K562 (cell line): ENCODE measurements around the gene PHF12. TPM values are rescaled to one million over a fixed set of nuclear protein-coding genes. Genes with fewer than 3 reads are reported as not detected.
A peak's percentile ranks its signal among the peaks of the same experiment; 100 is the strongest.

Experiments used
- ATAC-seq: fragments of 200-7000 bp; cut with Tn5 transposase; 3 replicates; pipeline ENCODE4 v1.9.1; 2020; ENCODE audit warnings: moderate library complexity
- BruUV-seq: library from RNA; stranded (reverse); fragments of 400-500 nt; replicated peaks from 2 replicates; lab custom pipeline; 2021; lab: Mats Ljungman, UMichigan
- CTCF ChIA-PET: fragments of 300-600 bp; formaldehyde crosslinking; extraction: SDS; loops from one replicate; lab custom pipeline; 2021; ENCODE audit warnings: low intra/inter-chr PET ratio; lab: Yijun Ruan, JAX
- POLR2A ChIA-PET: fragments of 300-600, 350-650 bp; sonication (Branson Sonifier 250); formaldehyde crosslinking; extraction: SDS; loops from one replicate; lab custom pipeline; 2021; ENCODE audit warnings: antibody characterized with exemption, inconsistent platforms; lab: Yijun Ruan, JAX
- DNase-seq, 4 experiments: peaks; one replicate each; pipeline versions ENCODE4 v3.0.0 to v3.0.0-alpha.2; 2011 to 2018; ENCODE audit warnings: low spot score in 3 of 4, mixed read lengths in 3 of 4; ENCODE audit errors: extremely low read depth in 1 of 4
- FAIRE-seq: peaks from 2 replicates; lab custom pipeline; 2011; peaks lifted over from hg19 to GRCh38; lab: Jason Lieb, UNC
- H2AFZ ChIP-seq: 2 replicates; pipeline ENCODE4 v1.6.0; 2011; ENCODE audit warnings: low read depth, low read length, control low read depth, inconsistent platforms
- H3K27ac ChIP-seq: fragments of 200-600 bp; 3 replicates; pipeline ENCODE4 v1.8.0; 2011; ENCODE audit warnings: low read depth, mild to moderate bottlenecking, control low read depth, inconsistent platforms, low read length, moderate library complexity, mixed read lengths; ENCODE audit errors: extremely low read depth
- H3K27me3 ChIP-seq, 2 experiments: fragments of 300-600 bp in 1 of 2; 2 replicates in 1 of 2; 3 replicates in 1 of 2; pipeline versions ENCODE4 v1.6.0 to v1.8.0; 2011; ENCODE audit warnings: inconsistent platforms in 2 of 2, low read length in 2 of 2, mild to moderate bottlenecking in 1 of 2, mixed read lengths in 1 of 2, moderate library complexity in 1 of 2; ENCODE audit not compliant: control insufficient read depth in 2 of 2, insufficient read depth in 2 of 2
- H3K36me3 ChIP-seq: fragments of 300-600 bp; 3 replicates; pipeline ENCODE4 v1.8.0; 2011; ENCODE audit warnings: mild to moderate bottlenecking, low read length, inconsistent platforms; ENCODE audit not compliant: control insufficient read depth, insufficient read depth
- H3K4me1 ChIP-seq, 2 experiments: fragments of 200-600 bp in 1 of 2; replicated peaks in 1 of 2; 2 replicates in 1 of 2; 3 replicates in 1 of 2; pipeline versions ENCODE4 v1.5.1 to v1.8.0; 2011; ENCODE audit warnings: inconsistent platforms in 2 of 2, low read length in 2 of 2, mild to moderate bottlenecking in 1 of 2, mixed read lengths in 1 of 2, moderate library complexity in 1 of 2; ENCODE audit not compliant: control insufficient read depth in 2 of 2, insufficient read depth in 2 of 2
- H3K4me2 ChIP-seq: 2 replicates; pipeline ENCODE4 v1.6.1; 2011; ENCODE audit warnings: low read length, control low read depth, inconsistent platforms, mixed read lengths; ENCODE audit not compliant: insufficient read depth
- H3K4me3 ChIP-seq: fragments of 200-600 bp; sonication (generic), shearing (Covaris generic); 2 replicates; pipeline ENCODE4 v1.5.1; 2016; ENCODE audit warnings: control low read depth, inconsistent platforms
- H3K79me2 ChIP-seq: fragments of 200-600 bp; 3 replicates; pipeline ENCODE4 v1.8.0; 2011; ENCODE audit warnings: low read length, inconsistent platforms; ENCODE audit not compliant: control insufficient read depth, insufficient read depth
- H3K9ac ChIP-seq, 2 experiments: 2 replicates each; pipeline versions ENCODE4 v1.6.0 to v1.6.1; 2011; ENCODE audit warnings: low read depth in 2 of 2, low read length in 2 of 2, control low read depth in 1 of 2, inconsistent platforms in 1 of 2, mild to moderate bottlenecking in 1 of 2, mixed read lengths in 1 of 2; ENCODE audit not compliant: insufficient read depth in 1 of 2
- H3K9me1 ChIP-seq: one replicate; pipeline ENCODE4 v1.6.0; 2011; ENCODE audit warnings: inconsistent platforms, mild to moderate bottlenecking, low read length, moderate library complexity; ENCODE audit not compliant: control insufficient read depth, insufficient read depth
- H3K9me3 ChIP-seq: replicated peaks from 2 replicates; pipeline ENCODE4 v1.5.1; 2011; ENCODE audit warnings: low read depth, low read length, inconsistent platforms; ENCODE audit not compliant: control insufficient read depth, insufficient read depth
- H4K20me1 ChIP-seq: replicated peaks from 2 replicates; pipeline ENCODE4 v1.6.1; 2011; ENCODE audit warnings: low read length, inconsistent platforms, mixed read lengths; ENCODE audit not compliant: control insufficient read depth, insufficient read depth
- ATF1 ChIP-seq, 2 experiments: fragments of 450-650 bp in 1 of 2; IDR thresholded peaks; 2 replicates each; pipeline ENCODE4 v1.6.1; 2016; ENCODE audit warnings: missing compliant biosample characterization in 1 of 2, missing genetic modification characterization in 1 of 2
- CCNT2 ChIP-seq: IDR thresholded peaks from 2 replicates; pipeline ENCODE4 v1.6.1; 2011; ENCODE audit warnings: borderline replicate concordance, low read depth, mild to moderate bottlenecking, moderate library complexity, mixed read lengths, low read length; ENCODE audit not compliant: insufficient read length; ENCODE audit errors: extremely low read depth
- DMBX1 ChIP-seq: fragments of 250-450 bp; sonication (Bioruptor Pico); IDR thresholded peaks from 2 replicates; pipeline ENCODE4 v1.8.0; 2022; ENCODE audit warnings: inconsistent platforms, mild to moderate bottlenecking, moderate library complexity, borderline replicate concordance
- HMBOX1 ChIP-seq: sonication (generic); IDR thresholded peaks from 2 replicates; pipeline ENCODE4 v1.6.1; 2016
- MAZ ChIP-seq, 2 experiments: fragments of 450-650 bp in 1 of 2; sonication (generic) in 1 of 2; formaldehyde crosslinking; IDR thresholded peaks in 1 of 2; conservative IDR thresholded peaks in 1 of 2; 2 replicates each; pipeline versions ENCODE4 v1.4.0 to v1.5.0; 2020; ENCODE audit warnings: mild to moderate bottlenecking in 1 of 2, missing genetic modification reagents in 1 of 2
- TBL1XR1 ChIP-seq, 2 experiments: IDR thresholded peaks; 2 replicates each; pipeline ENCODE4 v1.6.1; 2012; ENCODE audit warnings: improper control_type of control experiment in 2 of 2, low read length in 2 of 2, mild to moderate bottlenecking in 1 of 2
- ZBTB8A ChIP-seq: fragments of 450-650 bp; IDR thresholded peaks from 2 replicates; pipeline ENCODE4 v1.6.1; 2018; ENCODE audit warnings: mild to moderate bottlenecking, moderate library complexity; ENCODE audit not compliant: partially characterized antibody
- ZNF175 ChIP-seq: fragments of 200-800 bp; sonication (Bioruptor generic); IDR thresholded peaks from 2 replicates; pipeline ENCODE4 v1.6.1; 2016; ENCODE audit warnings: low read depth, mild to moderate bottlenecking, missing genetic modification characterization, missing compliant biosample characterization
- ZNF212 ChIP-seq: fragments of 450-650 bp; formaldehyde crosslinking; IDR thresholded peaks from 2 replicates; pipeline ENCODE4 v1.4.0; 2020; ENCODE audit warnings: mild to moderate bottlenecking
- ZNF780A ChIP-seq: fragments of 250-450 bp; sonication (Bioruptor Pico); IDR thresholded peaks from 2 replicates; pipeline ENCODE4 v1.5.0; 2021; ENCODE audit warnings: mild to moderate bottlenecking
- WGBS: fragments of 100-300 bp; shearing (Covaris generic); methylation state at CpG from one replicate; pipeline ENCODE4 v1.1.6; 2016; ENCODE audit warnings: low coverage, mixed read lengths; ENCODE audit not compliant: insufficient coverage; ENCODE audit errors: missing lambda C conversion rate; 5-methylcytosine and 5-hydroxymethylcytosine counted together
- in situ Hi-C: fragments of 300-500 bp; cut with MboI; formaldehyde crosslinking; loops from 4 replicates; pipeline ENCODE4 v1.15.0; 2018; ENCODE audit warnings: inconsistent platforms, mixed read lengths
- intact Hi-C: fragments of 100-400 bp; cut with micrococcal nuclease; formaldehyde crosslinking; loops from 2 replicates; pipeline ENCODE4 v1.14.2; 2022
- polyA plus RNA-seq, 8 experiments: library from polyadenylated mRNA; depleted of rRNA in 4 of 8; stranded (reverse) in 5 of 8; unstranded in 3 of 8; fragments of >200 nt; fragmentation: Nextera tagmentation in 2 of 8; fragmentation: Illumina TruSeq in 1 of 8; extraction: Ambion mirVana in 2 of 8; extraction: Trizol in 1 of 8; gene quantifications; 2 replicates each; pipeline versions ENCODE4 v1.2.1 to v1.2.3, GENCODE V29; 2011 to 2014; ENCODE audit warnings: inconsistent platforms in 1 of 8, missing spikeins in 1 of 8
- total RNA-seq, 7 experiments: library from RNA; depleted of rRNA in 6 of 7; stranded (reverse); fragments of >200 nt in 6 of 7; fragmentation: Illumina TruSeq in 2 of 7; extraction: Trizol in 2 of 7; gene quantifications; 2 replicates each; pipeline versions ENCODE4 v1.2.1 to v1.2.3, GENCODE V29; 2011 to 2021; ENCODE audit warnings: low replicate concordance in 1 of 7
- TF ChIP-seq, protein P1 (sequence below): IDR thresholded peaks from 3 replicates; pipeline ENCODE4 v1.6.1; 2011; ENCODE audit warnings: borderline replicate concordance, mild to moderate bottlenecking, moderate library complexity; ENCODE audit not compliant: insufficient read length; ENCODE audit errors: extremely low read depth
- TF ChIP-seq, protein P2 (sequence below), 2 experiments: IDR thresholded peaks in 1 of 2; conservative IDR thresholded peaks in 1 of 2; 2 replicates each; pipeline ENCODE4 v1.6.1; 2016; ENCODE audit warnings: low read depth in 2 of 2, mild to moderate bottlenecking in 1 of 2, missing compliant biosample characterization in 1 of 2, missing genetic modification characterization in 1 of 2, moderate library complexity in 1 of 2

The PHF12 gene
- total and polyA plus RNA-seq, 9 of the 15 experiments (the other 6 are each of a cell fraction or from before 2014, with no cell fraction given), result 0.82 to 31.3 (median 13.5) TPM

DNA sequence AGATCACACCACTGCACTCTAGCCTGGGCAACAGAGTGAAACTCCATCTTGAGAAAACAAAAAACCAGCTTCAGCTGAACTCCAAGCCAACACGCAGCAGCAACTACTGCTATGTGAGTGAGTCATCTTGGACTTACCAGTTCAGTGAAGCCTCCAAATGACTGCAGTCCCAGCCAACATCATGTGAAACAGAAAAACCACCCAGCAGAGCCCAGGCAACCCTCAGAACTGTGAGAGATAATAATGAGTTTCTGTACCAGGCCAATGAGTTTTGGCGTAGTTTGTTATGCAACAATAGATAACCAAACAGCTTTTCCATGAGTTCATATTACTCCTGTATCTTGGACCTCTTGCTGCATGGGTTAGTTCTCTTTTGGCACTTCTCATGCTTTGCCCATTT, 23.3 kb downstream of the PHF12 start (continued):
- TF ChIP-seq HMBOX1 (peak; percentile 79), ZNF212 (CRISPR knock-in tag) (no peak), TBL1XR1 (IDR thresholded peaks at IDR 0.05; ENCODE audit: low read length in 2 of 2) (no peak), ZNF780A (CRISPR knock-in tag) (no peak), ATF1 (CRISPR knock-in tag; IDR thresholded peaks at IDR 0.05) (no peak), ATF1 (tag; IDR thresholded peaks at IDR 0.05) (0 out of 2 replicates have a peak, but pooled peaks have one; percentile 9)
- TF ChIP-seq, protein P1, sequence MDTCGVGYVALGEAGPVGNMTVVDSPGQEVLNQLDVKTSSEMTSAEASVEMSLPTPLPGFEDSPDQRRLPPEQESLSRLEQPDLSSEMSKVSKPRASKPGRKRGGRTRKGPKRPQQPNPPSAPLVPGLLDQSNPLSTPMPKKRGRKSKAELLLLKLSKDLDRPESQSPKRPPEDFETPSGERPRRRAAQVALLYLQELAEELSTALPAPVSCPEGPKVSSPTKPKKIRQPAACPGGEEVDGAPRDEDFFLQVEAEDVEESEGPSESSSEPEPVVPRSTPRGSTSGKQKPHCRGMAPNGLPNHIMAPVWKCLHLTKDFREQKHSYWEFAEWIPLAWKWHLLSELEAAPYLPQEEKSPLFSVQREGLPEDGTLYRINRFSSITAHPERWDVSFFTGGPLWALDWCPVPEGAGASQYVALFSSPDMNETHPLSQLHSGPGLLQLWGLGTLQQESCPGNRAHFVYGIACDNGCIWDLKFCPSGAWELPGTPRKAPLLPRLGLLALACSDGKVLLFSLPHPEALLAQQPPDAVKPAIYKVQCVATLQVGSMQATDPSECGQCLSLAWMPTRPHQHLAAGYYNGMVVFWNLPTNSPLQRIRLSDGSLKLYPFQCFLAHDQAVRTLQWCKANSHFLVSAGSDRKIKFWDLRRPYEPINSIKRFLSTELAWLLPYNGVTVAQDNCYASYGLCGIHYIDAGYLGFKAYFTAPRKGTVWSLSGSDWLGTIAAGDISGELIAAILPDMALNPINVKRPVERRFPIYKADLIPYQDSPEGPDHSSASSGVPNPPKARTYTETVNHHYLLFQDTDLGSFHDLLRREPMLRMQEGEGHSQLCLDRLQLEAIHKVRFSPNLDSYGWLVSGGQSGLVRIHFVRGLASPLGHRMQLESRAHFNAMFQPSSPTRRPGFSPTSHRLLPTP, result no peak

- Histone ChIP-seq H4K20me1 (peaks cover 14% of the 10 kb centered on the region; the same call in 1 of the 2 replicates), H3K27ac (peak overlapping the region; percentile 41; the same call in 2 of the 3 replicates), H2AFZ (no peak overlapping the region), H3K27me3 (no peaks in the 10 kb centered on the region), H3K36me3 (peaks cover 63% of the 10 kb centered on the region), H3K9me1 (no peaks in the 10 kb centered on the region), H3K79me2 (peaks cover 52% of the 10 kb centered on the region), H3K9me3 (no peaks in the 10 kb centered on the region), H3K4me1 (peaks cover 6 to 45% of the 10 kb centered on the region in 2 experiments), H3K9ac (peak overlapping the region; percentile 8 to 37; a peak in 1 of 4 replicates), H3K4me3 (no peak overlapping the region), H3K4me2 (peak overlapping the region; percentile 2; the same call in 1 of the 2 replicates)
- peak; percentile 68 for ATAC-seq
- 37% methylated on average over 4 of the region's 4 CpGs for WGBS
- FAIRE-seq, result no peak
- intact Hi-C loops (loop anchor here (5.0 kb wide), 1 partner anchor 329 kb away; the partner anchor contains the start of gene SPAG5), in situ Hi-C loops (no loop called here)
- CTCF ChIA-PET, result no interaction called here
- POLR2A ChIA-PET, result interaction anchor here (0.6 to 2.6 kb wide), 12 partner anchors 9 to 202 kb away, joined by 3 to 25 read pairs (median 4); partner anchors contain the start of gene FLOT2
- DNase-seq, result peak in 1 of 4 experiments; percentile 35
- BruUV-seq, result no TSS peak
- TF ChIP-seq MAZ (CRISPR knock-in tag; conservative IDR thresholded peaks at IDR 0.05 in 1 of 2, IDR thresholded peaks at IDR 0.05 in 1 of 2) (0 out of 4 replicates have a peak, but pooled peaks of 1 of the 2 experiments have one; percentile 40), CCNT2 (no peak), ZBTB8A (no peak), ZNF175 (CRISPR knock-in tag) (peak; percentile 47; the same call in 1 of the 2 replicates), DMBX1 (CRISPR knock-in tag) (peak; percentile 35; the same call in 1 of the 2 replicates)
- TF ChIP-seq, protein P2, sequence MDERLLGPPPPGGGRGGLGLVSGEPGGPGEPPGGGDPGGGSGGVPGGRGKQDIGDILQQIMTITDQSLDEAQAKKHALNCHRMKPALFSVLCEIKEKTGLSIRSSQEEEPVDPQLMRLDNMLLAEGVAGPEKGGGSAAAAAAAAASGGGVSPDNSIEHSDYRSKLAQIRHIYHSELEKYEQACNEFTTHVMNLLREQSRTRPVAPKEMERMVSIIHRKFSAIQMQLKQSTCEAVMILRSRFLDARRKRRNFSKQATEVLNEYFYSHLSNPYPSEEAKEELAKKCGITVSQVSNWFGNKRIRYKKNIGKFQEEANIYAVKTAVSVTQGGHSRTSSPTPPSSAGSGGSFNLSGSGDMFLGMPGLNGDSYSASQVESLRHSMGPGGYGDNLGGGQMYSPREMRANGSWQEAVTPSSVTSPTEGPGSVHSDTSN (CRISPR knock-in tag; IDR thresholded peaks at IDR 0.05; ENCODE audit: low read depth), result no peak
- TF ChIP-seq, protein P2 (tag; conservative IDR thresholded peaks at IDR 0.05; ENCODE audit: low read depth), result no peak
Observed at GRCh38 chr17:28926786-28927185, 24.5 kb downstream of the PHF12 start.
